Measurements from ENCODE around the gene NR2C2. TPM values are rescaled to one million over a fixed set of nuclear protein-coding genes. Genes with fewer than 3 reads are reported as not detected.

The NR2C2 gene
- total and polyA plus RNA-seq, 4 donors, result 3.3 to 21.8 (median 14.5) TPM

- H3K36me3 ChIP-seq (ENCODE audit: control insufficient read depth in 4 of 4, insufficient read depth in 3 of 4, low read depth in 1 of 4, low read length in 3 of 4), result peaks cover 11 to 76% (median 61%) of the 10 kb centered on the region in 4 donors
- no peaks in the 10 kb centered on the region for H3K27me3 ChIP-seq (ENCODE audit: control insufficient read depth in 4 of 4, insufficient read depth in 4 of 4, low read length in 3 of 4)
- 86% methylated on average over 3 of the region's 3 CpGs for WGBS
- H3K27ac ChIP-seq (ENCODE audit: low read depth in 1 of 2, low read length in 2 of 2), result no peak overlapping the region
- H3K4me3 ChIP-seq (ENCODE audit: low read depth in 1 of 3, low read length in 3 of 3), result no peak overlapping the region
- TF ChIP-seq EGR1 (IDR thresholded peaks at IDR 0.05; ENCODE audit: low read depth in 2 of 2) (no peak), HNF4G (IDR thresholded peaks at IDR 0.05) (no peak), ATF3 (IDR thresholded peaks at IDR 0.05) (no peak), RXRA (IDR thresholded peaks at IDR 0.05) (no peak), GABPA (IDR thresholded peaks at IDR 0.05 in 1 of 2, conservative IDR thresholded peaks at IDR 0.05 in 1 of 2) (no peak), ZBTB33 (IDR thresholded peaks at IDR 0.05) (no peak), CTCF (IDR thresholded peaks at IDR 0.05; ENCODE audit: low read depth, low read length, missing input control) (no peak), TAF1 (conservative IDR thresholded peaks at IDR 0.05) (no peak), FOXA1 (IDR thresholded peaks at IDR 0.05) (no peak), REST (IDR thresholded peaks at IDR 0.05) (no peak), RAD21 (IDR thresholded peaks at IDR 0.05) (no peak), SP1 (IDR thresholded peaks at IDR 0.05) (no peak), YY1 (IDR thresholded peaks at IDR 0.05) (no peak), JUND (IDR thresholded peaks at IDR 0.05) (no peak), FOXA2 (IDR thresholded peaks at IDR 0.05) (no peak), HNF4A (conservative IDR thresholded peaks at IDR 0.05) (no peak), NR2F2 (IDR thresholded peaks at IDR 0.05) (no peak)
- H3K9ac ChIP-seq (ENCODE audit: low read depth in 1 of 2, low read length in 2 of 2), result no peak overlapping the region
- DNase-seq (ENCODE audit: low spot score), result no peak
- no peaks in the 10 kb centered on the region for H3K4me1 ChIP-seq (ENCODE audit: control insufficient read depth in 4 of 4, insufficient read depth in 4 of 4, low read length in 3 of 4)
- H3K9me3 ChIP-seq (ENCODE audit: control insufficient read depth in 4 of 4, low read length in 3 of 4), result no peaks in the 10 kb centered on the region
These were observed 95.6 kb downstream of the NR2C2 start for GRCh38 chr3:15042936-15043335.
